WTC11 (cell line): Measurements from ENCODE around the gene ATF1.

ENCODE experiments used
- ELF4 ChIP-seq: sonication (generic); formaldehyde crosslinking; IDR thresholded peaks from 2 replicates; pipeline ENCODE4 v1.8.1; 2022; ENCODE audit warnings: low read depth, mild to moderate bottlenecking, moderate library complexity, missing genetic modification reagents
- TF ChIP-seq, protein P1 (sequence below): fragments of 200-600 bp; IDR thresholded peaks from 2 replicates; pipeline ENCODE4 v1.8.0; 2022; ENCODE audit warnings: antibody characterized with exemption

DNA sequence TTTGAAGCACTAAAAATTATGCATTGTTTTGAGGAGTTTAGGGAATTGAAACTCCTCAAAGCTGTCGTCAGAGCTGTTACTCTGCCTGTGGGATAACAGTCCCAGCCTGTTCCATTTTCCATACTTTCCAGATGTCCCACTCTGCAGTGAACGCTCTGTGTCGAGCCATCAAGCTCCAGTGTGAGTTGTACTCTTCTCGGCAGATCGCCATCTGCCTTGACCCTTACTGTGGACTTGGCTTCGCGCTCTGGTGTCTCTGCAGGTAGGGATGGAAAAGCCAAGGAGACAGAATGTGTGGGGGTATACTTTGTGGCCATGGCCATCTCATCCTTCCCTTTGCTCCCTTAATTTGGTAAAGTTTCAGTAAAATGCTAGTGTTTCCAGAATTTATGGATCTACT is 35.5 kb upstream of the ATF1 start:
- TF ChIP-seq ELF4 = no peak
- TF ChIP-seq, protein P1, sequence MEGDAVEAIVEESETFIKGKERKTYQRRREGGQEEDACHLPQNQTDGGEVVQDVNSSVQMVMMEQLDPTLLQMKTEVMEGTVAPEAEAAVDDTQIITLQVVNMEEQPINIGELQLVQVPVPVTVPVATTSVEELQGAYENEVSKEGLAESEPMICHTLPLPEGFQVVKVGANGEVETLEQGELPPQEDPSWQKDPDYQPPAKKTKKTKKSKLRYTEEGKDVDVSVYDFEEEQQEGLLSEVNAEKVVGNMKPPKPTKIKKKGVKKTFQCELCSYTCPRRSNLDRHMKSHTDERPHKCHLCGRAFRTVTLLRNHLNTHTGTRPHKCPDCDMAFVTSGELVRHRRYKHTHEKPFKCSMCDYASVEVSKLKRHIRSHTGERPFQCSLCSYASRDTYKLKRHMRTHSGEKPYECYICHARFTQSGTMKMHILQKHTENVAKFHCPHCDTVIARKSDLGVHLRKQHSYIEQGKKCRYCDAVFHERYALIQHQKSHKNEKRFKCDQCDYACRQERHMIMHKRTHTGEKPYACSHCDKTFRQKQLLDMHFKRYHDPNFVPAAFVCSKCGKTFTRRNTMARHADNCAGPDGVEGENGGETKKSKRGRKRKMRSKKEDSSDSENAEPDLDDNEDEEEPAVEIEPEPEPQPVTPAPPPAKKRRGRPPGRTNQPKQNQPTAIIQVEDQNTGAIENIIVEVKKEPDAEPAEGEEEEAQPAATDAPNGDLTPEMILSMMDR = no peak
